Measurements from ENCODE around the gene RSRC2. TPM values are rescaled to one million over a fixed set of nuclear protein-coding genes. Genes with fewer than 3 reads are reported as not detected.

The RSRC2 gene
- total and polyA plus RNA-seq, 4 donors = 75.4 to 159 (median 123) TPM

DNA sequence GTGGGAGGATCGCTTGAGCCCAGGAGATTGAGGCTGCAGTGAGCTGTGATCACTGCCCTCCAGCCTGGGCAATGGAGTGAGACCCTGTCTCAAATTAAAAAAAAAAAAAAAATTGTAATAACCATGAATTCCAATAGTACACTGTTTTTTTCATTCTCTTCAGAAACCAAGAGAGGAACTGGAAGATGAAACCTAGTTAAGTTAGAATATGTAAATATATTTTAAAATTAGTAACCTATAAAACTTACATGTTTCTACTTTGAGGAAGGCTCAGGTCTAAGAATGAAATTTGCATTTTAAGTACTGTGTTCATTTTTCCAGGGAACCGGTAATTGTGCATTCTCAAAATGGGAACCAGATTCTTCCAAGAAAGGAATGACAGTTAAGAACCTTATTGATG lies 19.1 kb upstream of the RSRC2 start:
- H3K27me3 ChIP-seq (ENCODE audit: control insufficient read depth, insufficient read depth, low read length) = no peaks in the 10 kb centered on the region
- H3K27ac ChIP-seq (ENCODE audit: low read depth, low read length) = no peak overlapping the region
- DNase-seq (ENCODE audit: low read depth in 4 of 6, low spot score in 6 of 6) = no peak
- no peak overlapping the region for H3K4me3 ChIP-seq (ENCODE audit: low read depth, low read length)
- WGBS (ENCODE audit: insufficient coverage) = 100% methylated on average over 1 of the region's 2 CpGs
- no peaks in the 10 kb centered on the region for H3K4me1 ChIP-seq (ENCODE audit: control insufficient read depth, insufficient read depth, low read length)
- H3K36me3 ChIP-seq (ENCODE audit: control insufficient read depth, insufficient read depth, low read length) = peaks cover 24% of the 10 kb centered on the region
- no peaks in the 10 kb centered on the region for H3K9me3 ChIP-seq (ENCODE audit: control insufficient read depth, insufficient read depth, low read length)

DNA sequence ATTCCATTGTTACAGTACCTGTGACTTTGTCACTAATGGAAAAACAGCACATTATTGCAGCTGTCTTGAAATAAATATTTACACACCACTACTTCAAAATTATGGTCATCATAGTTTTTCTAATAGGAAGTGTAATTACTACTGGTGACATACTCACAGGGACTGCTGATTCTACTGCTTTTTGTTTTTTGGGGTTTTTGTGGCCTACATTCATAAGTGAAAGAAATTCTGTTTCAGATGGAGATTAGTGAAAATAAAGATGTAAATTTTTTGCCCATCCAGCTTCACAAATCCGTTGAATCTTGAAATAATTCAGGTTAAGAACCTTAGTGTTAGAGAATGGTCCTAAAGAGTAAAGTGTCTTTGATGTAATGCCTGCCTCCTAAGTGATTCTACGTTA lies 17.8 kb upstream of the RSRC2 start:
- Histone ChIP-seq H3K27ac (ENCODE audit: low read depth, low read length) (no peak overlapping the region), H3K9me3 (ENCODE audit: control insufficient read depth, insufficient read depth, low read length) (no peaks in the 10 kb centered on the region), H3K4me3 (ENCODE audit: low read depth, low read length) (no peak overlapping the region), H3K4me1 (ENCODE audit: control insufficient read depth, insufficient read depth, low read length) (no peaks in the 10 kb centered on the region), H3K36me3 (ENCODE audit: control insufficient read depth, insufficient read depth, low read length) (peaks cover 28% of the 10 kb centered on the region), H3K27me3 (ENCODE audit: control insufficient read depth, insufficient read depth, low read length) (no peaks in the 10 kb centered on the region)
- WGBS (ENCODE audit: insufficient coverage) = no CpG with 5 or more reads among the region's 2 CpGs
- no peak for DNase-seq (ENCODE audit: low read depth in 4 of 6, low spot score in 6 of 6)

DNA sequence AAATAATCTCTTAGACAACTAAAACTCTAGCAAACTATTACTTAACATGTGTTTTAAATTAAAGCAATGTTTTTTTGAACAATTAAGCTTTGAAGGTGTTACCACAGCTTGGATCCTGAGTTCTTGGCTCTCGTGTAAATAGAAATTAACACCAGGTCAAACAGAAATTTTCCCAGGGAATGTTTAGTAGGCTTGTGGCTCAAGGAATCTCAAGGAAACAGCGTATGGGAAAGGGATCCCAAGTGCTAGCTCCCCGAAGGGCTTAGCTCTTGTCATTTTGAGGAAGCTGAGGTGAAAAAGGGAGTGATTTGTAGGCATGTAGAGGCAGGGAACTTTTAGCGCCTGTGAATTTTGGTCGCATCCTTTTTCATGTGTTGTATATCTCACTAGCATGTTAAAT lies 11.8 kb upstream of the RSRC2 start:
- WGBS (ENCODE audit: insufficient coverage) = 93% methylated on average over 3 of the region's 5 CpGs
- H3K4me1 ChIP-seq (ENCODE audit: control insufficient read depth, insufficient read depth, low read length) = no peaks in the 10 kb centered on the region
- H3K4me3 ChIP-seq (ENCODE audit: low read depth, low read length) = no peak overlapping the region
- H3K9me3 ChIP-seq (ENCODE audit: control insufficient read depth, insufficient read depth, low read length) = no peaks in the 10 kb centered on the region
- no peaks in the 10 kb centered on the region for H3K27me3 ChIP-seq (ENCODE audit: control insufficient read depth, insufficient read depth, low read length)
- H3K36me3 ChIP-seq (ENCODE audit: control insufficient read depth, insufficient read depth, low read length) = peaks cover 15% of the 10 kb centered on the region
- no peak overlapping the region for H3K27ac ChIP-seq (ENCODE audit: low read depth, low read length)
- DNase-seq (ENCODE audit: low read depth in 4 of 6, low spot score in 6 of 6) = no peak

DNA sequence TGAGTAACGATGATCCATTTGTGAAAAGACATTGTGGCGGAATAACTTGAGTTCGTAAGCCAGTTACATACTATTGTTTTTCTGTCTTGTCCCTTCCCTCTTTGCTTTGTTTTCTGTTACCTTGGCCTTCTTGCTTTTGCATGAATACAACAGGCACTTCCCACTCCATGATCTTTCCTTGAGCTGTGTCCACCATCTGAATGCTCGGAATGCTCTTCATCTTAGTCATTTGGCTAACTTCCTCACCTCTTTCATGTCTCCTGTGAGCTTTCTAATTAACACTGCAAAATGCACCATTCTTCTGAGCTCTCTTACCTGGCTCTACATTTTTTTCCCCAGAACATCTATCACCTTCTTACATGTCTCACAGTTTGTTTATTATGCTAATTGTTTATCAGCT lies 10.3 kb upstream of the RSRC2 start:
- WGBS (ENCODE audit: insufficient coverage) = 96% methylated on average over 3 of the region's 4 CpGs
- Histone ChIP-seq H3K4me3 (ENCODE audit: low read depth, low read length) (no peak overlapping the region), H3K27ac (ENCODE audit: low read depth, low read length) (no peak overlapping the region), H3K4me1 (ENCODE audit: control insufficient read depth, insufficient read depth, low read length) (no peaks in the 10 kb centered on the region), H3K36me3 (ENCODE audit: control insufficient read depth, insufficient read depth, low read length) (peaks cover 14% of the 10 kb centered on the region), H3K27me3 (ENCODE audit: control insufficient read depth, insufficient read depth, low read length) (no peaks in the 10 kb centered on the region), H3K9me3 (ENCODE audit: control insufficient read depth, insufficient read depth, low read length) (no peaks in the 10 kb centered on the region)
- DNase-seq (ENCODE audit: low read depth in 4 of 6, low spot score in 6 of 6) = no peak

DNA sequence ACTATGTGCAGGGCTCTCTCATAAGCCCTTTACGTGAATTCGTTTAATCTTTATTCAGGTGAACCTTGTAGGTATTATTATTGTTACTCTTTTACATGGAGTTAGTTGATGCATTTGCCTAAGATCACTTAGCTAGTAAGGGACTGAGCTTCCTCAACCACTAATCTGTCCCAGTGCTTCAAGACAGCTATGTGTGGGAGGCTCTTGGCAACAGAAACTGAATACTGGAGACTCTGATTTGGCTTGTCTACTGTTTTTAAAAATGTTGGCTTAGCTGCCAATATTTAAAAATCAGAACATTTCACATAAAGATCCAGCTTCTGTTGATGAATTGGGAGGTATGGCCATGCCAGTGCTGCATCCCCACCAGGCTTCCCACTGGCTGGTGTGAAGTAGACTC lies 7.1 kb upstream of the RSRC2 start:
- WGBS (ENCODE audit: insufficient coverage) = no CpG with 5 or more reads among the region's 2 CpGs
- no peak overlapping the region for H3K27ac ChIP-seq (ENCODE audit: low read depth, low read length)

DNA sequence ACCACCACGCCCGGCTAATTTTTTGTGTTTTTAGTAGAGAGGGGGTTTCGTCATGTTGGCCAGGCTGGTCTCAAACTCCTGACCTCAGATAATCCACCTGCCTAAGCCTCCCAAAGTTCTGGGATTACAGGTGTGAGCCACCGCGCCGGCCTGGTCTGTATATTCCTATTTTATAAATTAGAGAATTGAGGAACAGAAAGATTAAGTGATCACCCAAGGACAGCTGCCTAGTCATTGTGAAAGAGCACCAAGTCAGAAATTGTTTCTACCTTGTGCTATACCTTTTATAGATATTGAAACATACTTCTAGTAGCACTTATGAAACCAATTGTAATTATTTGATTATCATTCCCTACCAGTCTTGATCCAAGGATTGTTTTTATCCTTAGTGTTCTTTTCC lies 2.3 kb upstream of the RSRC2 start:
- Histone ChIP-seq H3K9me3 (ENCODE audit: control insufficient read depth, insufficient read depth, low read length) (no peaks in the 10 kb centered on the region), H3K27me3 (ENCODE audit: control insufficient read depth, insufficient read depth, low read length) (no peaks in the 10 kb centered on the region), H3K4me1 (ENCODE audit: control insufficient read depth, insufficient read depth, low read length) (peaks cover 6% of the 10 kb centered on the region), H3K36me3 (ENCODE audit: control insufficient read depth, insufficient read depth, low read length) (peaks cover 3% of the 10 kb centered on the region), H3K4me3 (ENCODE audit: low read depth, low read length) (no peak overlapping the region), H3K27ac (ENCODE audit: low read depth, low read length) (no peak overlapping the region)
- WGBS (ENCODE audit: insufficient coverage) = no CpG with 5 or more reads among the region's 6 CpGs
- DNase-seq (ENCODE audit: low read depth in 4 of 6, low spot score in 6 of 6) = no peak

More for the DNA sequence above, 7.1 kb upstream of the RSRC2 start:
- Histone ChIP-seq H3K9me3 (ENCODE audit: control insufficient read depth, insufficient read depth, low read length) (no peaks in the 10 kb centered on the region), H3K27me3 (ENCODE audit: control insufficient read depth, insufficient read depth, low read length) (no peaks in the 10 kb centered on the region), H3K4me3 (ENCODE audit: low read depth, low read length) (no peak overlapping the region), H3K36me3 (ENCODE audit: control insufficient read depth, insufficient read depth, low read length) (peaks cover 5% of the 10 kb centered on the region), H3K4me1 (ENCODE audit: control insufficient read depth, insufficient read depth, low read length) (no peaks in the 10 kb centered on the region)
- peak in 1 of 6 donors; percentile 48 for DNase-seq (ENCODE audit: low read depth in 4 of 6, low spot score in 6 of 6)

DNA sequence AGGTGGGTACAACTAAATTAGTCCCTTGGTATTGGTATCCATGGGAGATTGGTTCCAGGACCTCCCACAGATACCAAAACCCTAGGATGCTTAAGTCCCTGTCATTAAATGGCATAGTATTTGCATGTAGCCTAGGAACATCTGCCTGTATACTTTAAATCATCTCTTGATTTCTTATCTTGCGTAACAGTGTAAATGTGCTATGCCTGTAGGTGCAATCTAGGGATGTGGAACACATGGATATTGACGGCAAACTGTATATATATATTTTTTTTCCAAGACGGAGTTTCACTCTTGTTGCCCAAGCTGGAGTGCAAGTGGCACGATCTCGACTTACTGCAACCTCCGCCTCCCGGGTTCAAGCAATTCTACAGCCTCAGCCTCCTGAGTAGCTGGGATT lies 1.8 kb upstream of the RSRC2 start:
- no peaks in the 10 kb centered on the region for H3K9me3 ChIP-seq (ENCODE audit: control insufficient read depth, insufficient read depth, low read length)
- H3K4me3 ChIP-seq (ENCODE audit: low read depth, low read length) = no peak overlapping the region
- no peaks in the 10 kb centered on the region for H3K27me3 ChIP-seq (ENCODE audit: control insufficient read depth, insufficient read depth, low read length)
- H3K4me1 ChIP-seq (ENCODE audit: control insufficient read depth, insufficient read depth, low read length) = peaks cover 6% of the 10 kb centered on the region
- no peak for DNase-seq (ENCODE audit: low read depth in 4 of 6, low spot score in 6 of 6)
- H3K36me3 ChIP-seq (ENCODE audit: control insufficient read depth, insufficient read depth, low read length) = peaks cover 3% of the 10 kb centered on the region
- WGBS (ENCODE audit: insufficient coverage) = 97% methylated on average over 4 of the region's 7 CpGs
- no peak overlapping the region for H3K27ac ChIP-seq (ENCODE audit: low read depth, low read length)

DNA sequence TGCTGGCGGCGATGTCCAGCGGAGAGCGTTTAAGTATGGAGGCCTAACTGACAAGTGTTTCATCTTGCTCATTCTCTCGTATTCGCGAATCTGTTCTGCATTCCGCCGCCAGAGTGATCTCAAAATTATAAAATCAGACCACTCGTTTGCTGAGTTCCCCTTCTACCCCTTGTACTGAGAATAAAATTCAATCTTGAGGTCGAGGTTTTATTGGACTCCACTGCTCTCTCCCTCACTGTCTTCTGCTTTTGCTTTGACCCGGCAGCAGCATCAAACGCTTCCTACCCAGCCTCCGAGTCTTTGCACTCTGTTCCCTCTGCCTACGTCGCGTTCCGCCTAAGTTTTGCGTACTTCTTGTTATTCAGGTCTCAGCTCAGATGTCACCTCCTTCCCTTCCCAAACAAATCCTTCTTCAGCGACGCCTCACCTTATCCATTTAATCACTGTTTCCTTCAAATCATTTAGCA lies 775 bp upstream of the RSRC2 start:
- H3K4me3 ChIP-seq (ENCODE audit: low read depth, low read length) = peak overlapping the region; percentile 94
- H3K4me1 ChIP-seq (ENCODE audit: control insufficient read depth, insufficient read depth, low read length) = peaks cover 12% of the 10 kb centered on the region
- 0% methylated on average over 13 of the region's 21 CpGs for WGBS (ENCODE audit: insufficient coverage)
- H3K27me3 ChIP-seq (ENCODE audit: control insufficient read depth, insufficient read depth, low read length) = no peaks in the 10 kb centered on the region
- DNase-seq (ENCODE audit: low read depth in 4 of 6, low spot score in 6 of 6) = no peak
- peak overlapping the region; percentile 49 for H3K27ac ChIP-seq (ENCODE audit: low read depth, low read length)
- H3K36me3 ChIP-seq (ENCODE audit: control insufficient read depth, insufficient read depth, low read length) = peaks cover 3% of the 10 kb centered on the region
- H3K9me3 ChIP-seq (ENCODE audit: control insufficient read depth, insufficient read depth, low read length) = no peaks in the 10 kb centered on the region

DNA sequence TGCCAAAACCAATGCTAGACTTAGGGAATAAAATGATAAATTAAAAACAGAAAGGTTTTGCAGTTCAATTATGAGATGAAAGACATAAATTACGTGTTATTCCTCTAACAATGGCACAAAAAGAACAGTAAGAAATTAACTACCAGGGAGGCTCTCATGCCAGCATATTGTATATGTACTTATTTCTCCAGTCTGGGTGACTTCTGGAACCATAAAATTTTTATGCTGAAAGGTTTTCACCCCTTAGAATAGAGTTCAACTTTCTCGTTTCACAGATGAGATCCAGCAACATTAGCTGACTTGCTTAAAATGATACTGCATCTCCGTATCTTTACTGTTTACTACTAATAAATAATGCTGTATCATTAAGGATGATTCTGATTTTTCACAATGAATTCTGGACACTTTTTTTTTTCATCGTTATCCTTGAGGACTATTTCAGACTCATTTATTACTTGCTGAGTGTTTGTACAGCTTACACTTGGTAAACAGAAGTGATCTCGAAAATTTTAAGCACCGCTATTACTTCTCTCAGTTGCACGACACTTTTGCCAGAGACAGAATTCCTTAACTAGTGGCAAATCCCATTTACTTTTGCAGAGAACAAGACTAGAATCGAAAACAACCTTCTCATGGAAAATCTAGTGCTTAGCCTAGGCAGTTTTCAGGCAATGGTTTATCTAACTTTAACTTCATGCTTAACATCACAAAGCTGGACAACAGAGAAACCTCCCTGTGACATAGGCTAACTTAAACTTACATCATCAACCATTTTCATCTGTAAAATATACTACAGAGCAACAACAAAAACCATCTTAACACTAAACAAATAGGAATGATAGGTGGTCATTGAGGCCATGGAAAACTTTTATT lies 2.7 kb downstream of the RSRC2 start:
- Histone ChIP-seq H3K4me1 (ENCODE audit: control insufficient read depth, insufficient read depth, low read length) (peaks cover 12% of the 10 kb centered on the region), H3K27me3 (ENCODE audit: control insufficient read depth, insufficient read depth, low read length) (no peaks in the 10 kb centered on the region), H3K4me3 (ENCODE audit: low read depth, low read length) (peak overlapping the region; percentile 54), H3K27ac (ENCODE audit: low read depth, low read length) (peak overlapping the region; percentile 16), H3K9me3 (ENCODE audit: control insufficient read depth, insufficient read depth, low read length) (no peaks in the 10 kb centered on the region), H3K36me3 (ENCODE audit: control insufficient read depth, insufficient read depth, low read length) (peaks cover 13% of the 10 kb centered on the region)
- WGBS (ENCODE audit: insufficient coverage) = 43% methylated on average over 4 of the region's 8 CpGs
- DNase-seq (ENCODE audit: low read depth in 4 of 6, low spot score in 6 of 6) = no peak

DNA sequence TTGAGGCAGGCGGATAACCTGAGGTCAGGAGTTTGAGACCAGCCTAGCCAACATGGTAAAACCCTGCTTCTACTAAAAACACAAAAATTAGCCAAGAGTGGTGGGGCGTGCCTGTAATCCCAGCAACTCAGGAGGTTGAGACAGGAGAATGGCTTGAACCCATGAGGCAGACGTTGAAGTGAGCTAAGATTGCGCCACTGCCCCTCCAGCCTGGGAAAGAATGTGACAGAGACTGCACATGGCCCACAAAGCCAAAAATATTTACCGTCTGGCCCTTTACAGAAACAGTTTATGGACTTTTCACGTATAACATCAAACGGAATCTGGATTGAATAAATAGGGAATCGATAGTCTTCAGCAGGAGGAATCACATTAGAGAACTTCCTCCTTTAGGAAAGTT lies 3.5 kb downstream of the RSRC2 start:
- Histone ChIP-seq H3K4me1 (ENCODE audit: control insufficient read depth, insufficient read depth, low read length) (peaks cover 12% of the 10 kb centered on the region), H3K36me3 (ENCODE audit: control insufficient read depth, insufficient read depth, low read length) (peaks cover 16% of the 10 kb centered on the region), H3K9me3 (ENCODE audit: control insufficient read depth, insufficient read depth, low read length) (no peaks in the 10 kb centered on the region), H3K27me3 (ENCODE audit: control insufficient read depth, insufficient read depth, low read length) (no peaks in the 10 kb centered on the region), H3K4me3 (ENCODE audit: low read depth, low read length) (no peak overlapping the region), H3K27ac (ENCODE audit: low read depth, low read length) (no peak overlapping the region)
- WGBS (ENCODE audit: insufficient coverage) = 71% methylated on average over 3 of the region's 8 CpGs
- no peak for DNase-seq (ENCODE audit: low read depth in 4 of 6, low spot score in 6 of 6)

Data from spinal cord (tissue), 10 donors.